ENCODE measurements around the gene RPL41. TPM values are rescaled to one million over a fixed set of nuclear protein-coding genes. Genes with fewer than 3 reads are reported as not detected.
A peak's percentile ranks its signal among the peaks of the same experiment; 100 is the strongest.

Gene RPL41
- total and polyA plus RNA-seq, 11 donors = 533 to 4,466 (median 1,999) TPM

DNA sequence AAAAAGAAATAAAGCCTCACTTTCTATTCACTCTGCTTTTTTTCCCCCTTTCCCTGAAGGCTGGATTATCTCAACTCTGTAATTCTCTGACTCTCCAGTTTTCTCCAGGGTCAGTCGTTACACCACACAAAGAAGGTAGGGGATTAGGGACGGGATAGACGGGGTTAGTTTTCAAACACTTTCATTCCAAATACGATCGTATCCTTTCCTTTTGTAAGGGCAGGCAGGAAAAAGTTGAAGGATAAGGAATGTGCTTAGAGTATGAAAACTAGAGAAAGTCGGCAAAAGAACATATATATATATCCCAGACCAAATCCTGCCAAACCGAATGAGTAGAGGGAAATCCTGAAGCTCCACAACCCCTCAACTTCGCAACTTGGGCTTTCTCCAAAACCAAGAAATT is 11.1 kb downstream of the RPL41 start:
- DNase-seq (no peak), ATAC-seq (no peak)
- Histone ChIP-seq H3K4me3 (peak overlapping the region in 11 of 12 donors; percentile 14 to 97 (median 84)), H3K9me3 (no peaks in the 10 kb centered on the region), H3K36me3 (peaks cover 0 to 37% (median 23%) of the 10 kb centered on the region in 9 donors), H3K27me3 (no peaks in the 10 kb centered on the region), H3K4me1 (peaks cover 8 to 61% (median 34%) of the 10 kb centered on the region in 12 donors), H3K27ac (peak overlapping the region; percentile 5 to 94 (median 78))
- 0 to 1% (median 0%) methylated on average over 8 of the region's 8 CpGs for WGBS, 4 donors
- TF ChIP-seq, protein P1, sequence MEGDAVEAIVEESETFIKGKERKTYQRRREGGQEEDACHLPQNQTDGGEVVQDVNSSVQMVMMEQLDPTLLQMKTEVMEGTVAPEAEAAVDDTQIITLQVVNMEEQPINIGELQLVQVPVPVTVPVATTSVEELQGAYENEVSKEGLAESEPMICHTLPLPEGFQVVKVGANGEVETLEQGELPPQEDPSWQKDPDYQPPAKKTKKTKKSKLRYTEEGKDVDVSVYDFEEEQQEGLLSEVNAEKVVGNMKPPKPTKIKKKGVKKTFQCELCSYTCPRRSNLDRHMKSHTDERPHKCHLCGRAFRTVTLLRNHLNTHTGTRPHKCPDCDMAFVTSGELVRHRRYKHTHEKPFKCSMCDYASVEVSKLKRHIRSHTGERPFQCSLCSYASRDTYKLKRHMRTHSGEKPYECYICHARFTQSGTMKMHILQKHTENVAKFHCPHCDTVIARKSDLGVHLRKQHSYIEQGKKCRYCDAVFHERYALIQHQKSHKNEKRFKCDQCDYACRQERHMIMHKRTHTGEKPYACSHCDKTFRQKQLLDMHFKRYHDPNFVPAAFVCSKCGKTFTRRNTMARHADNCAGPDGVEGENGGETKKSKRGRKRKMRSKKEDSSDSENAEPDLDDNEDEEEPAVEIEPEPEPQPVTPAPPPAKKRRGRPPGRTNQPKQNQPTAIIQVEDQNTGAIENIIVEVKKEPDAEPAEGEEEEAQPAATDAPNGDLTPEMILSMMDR (IDR thresholded peaks at IDR 0.05) = no peak
- no peak for TF ChIP-seq POLR2A (IDR thresholded peaks at IDR 0.05)
- intact Hi-C loops (cut with DNase I) = loop anchor here in 9 of 10 donors (1.0 to 10.0 kb wide), 7 partner anchors 31 to 340 kb away; partner anchors contain the start of genes SMARCC2 (in 5 of the 9), SPRYD4 (in 5 of the 9), MYL6 (in 4 of the 9) and CNPY2 (in 1 of the 9)

DNA sequence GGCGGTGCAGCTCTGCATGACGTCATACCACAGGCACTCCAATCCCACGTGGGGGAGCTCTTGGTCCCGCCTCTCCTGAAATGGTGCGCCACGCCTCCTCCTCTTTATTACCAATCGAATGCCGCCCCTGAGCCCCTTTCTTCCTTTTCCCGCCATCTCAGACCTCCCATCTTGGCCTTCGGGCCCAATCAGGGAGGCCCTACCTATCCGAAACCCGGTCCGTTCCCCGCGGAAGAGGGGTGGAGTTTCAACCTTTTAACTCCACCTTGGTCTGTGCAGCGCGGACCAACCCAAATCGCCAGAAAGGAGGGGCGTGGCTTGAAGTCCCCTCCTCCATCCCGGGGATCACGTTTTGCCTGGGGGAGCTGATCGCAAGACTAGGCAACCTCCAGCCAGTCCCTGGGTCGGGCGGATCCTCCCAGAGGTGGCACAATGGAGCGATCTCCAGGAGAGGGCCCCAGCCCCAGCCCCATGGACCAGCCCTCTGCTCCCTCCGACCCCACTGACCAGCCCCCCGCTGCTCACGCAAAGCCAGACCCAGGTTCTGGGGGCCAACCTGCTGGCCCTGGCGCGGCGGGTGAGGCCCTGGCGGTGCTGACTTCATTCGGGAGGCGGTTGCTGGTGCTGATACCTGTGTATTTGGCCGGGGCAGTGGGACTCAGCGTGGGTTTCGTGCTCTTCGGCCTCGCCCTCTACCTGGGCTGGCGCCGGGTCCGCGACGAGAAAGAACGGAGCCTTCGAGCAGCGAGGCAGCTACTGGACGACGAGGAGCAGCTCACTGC is 11.6 kb downstream of the RPL41 start, which contains the start of gene ESYT1:
ESYT1 (plus strand) TSS at position 380 of the 782 bp plus-strand sequence; CDS start at position 433, 53 bp downstream.
- no peaks in the 10 kb centered on the region for H3K27me3 ChIP-seq
- peak within 1 kb of the TSS; percentile 23 to 94 (median 90) for H3K27ac ChIP-seq
- peak in 1 of 2 donors; percentile 97 for TF ChIP-seq POLR2A (IDR thresholded peaks at IDR 0.05)
- TF ChIP-seq, protein P1 (IDR thresholded peaks at IDR 0.05) = no peak
- WGBS, 4 donors = 0 to 1% (median 0%) methylated on average over 26 to 49 of the region's 49 CpGs
- intact Hi-C loops (cut with DNase I) = loop anchor here in 9 of 10 donors (1.0 to 10.0 kb wide), 9 partner anchors 25 to 339 kb away; partner anchors contain the start of genes MYL6 (in 5 of the 9), SMARCC2 (in 5 of the 9), SPRYD4 (in 5 of the 9) and MYL6B (in 2 of the 9)
- H3K4me1 ChIP-seq = peaks cover 8 to 61% (median 31%) of the 10 kb centered on the region in 12 donors
- peak; percentile 97 to 99 (median 99) for DNase-seq
- peak within 1 kb of the TSS; percentile 75 to 97 (median 84) for H3K4me3 ChIP-seq
- no peaks in the 10 kb centered on the region for H3K9me3 ChIP-seq
- ATAC-seq = peak; percentile 95 to 98 (median 96)
- H3K36me3 ChIP-seq = peaks cover 0 to 37% (median 29%) of the 10 kb centered on the region in 9 donors

DNA sequence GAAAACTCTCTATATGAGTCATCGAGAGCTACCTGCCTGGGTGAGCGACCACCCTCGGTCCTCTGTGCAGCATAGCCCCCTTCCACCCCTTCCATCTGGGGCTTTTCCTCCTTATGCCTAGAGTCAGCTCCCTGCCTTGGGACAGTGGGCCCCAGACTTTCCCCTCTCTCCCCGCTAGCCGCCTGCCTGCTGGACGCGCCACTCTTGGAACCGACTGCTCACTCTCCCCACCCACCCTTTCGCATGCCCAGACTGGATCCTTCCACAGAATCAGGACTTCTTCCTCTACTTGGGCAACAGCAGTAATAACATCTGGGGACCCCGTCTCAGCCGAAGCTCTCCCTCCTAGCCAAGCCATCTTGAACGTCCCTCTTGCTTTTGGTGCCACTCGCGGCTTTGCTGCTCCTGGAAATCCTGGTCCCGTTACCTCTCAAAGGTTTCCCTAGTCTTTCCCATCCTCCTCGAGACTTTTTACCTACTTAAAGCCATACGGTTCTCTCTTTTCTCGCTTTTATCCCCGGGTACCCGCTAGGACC is 12.3 kb downstream of the RPL41 start:
- Histone ChIP-seq H3K27ac (peak overlapping the region; percentile 23 to 94 (median 90)), H3K4me1 (peaks cover 8 to 57% (median 31%) of the 10 kb centered on the region in 12 donors), H3K4me3 (peak overlapping the region; percentile 75 to 97 (median 84)), H3K36me3 (peaks cover 0 to 40% (median 36%) of the 10 kb centered on the region in 9 donors), H3K9me3 (no peaks in the 10 kb centered on the region), H3K27me3 (no peaks in the 10 kb centered on the region)
- 0% methylated on average over 20 of the region's 20 CpGs for WGBS, 4 donors
- ATAC-seq (peak in 3 of 4 donors; percentile 1 to 14 (median 3)), DNase-seq (peak in 2 of 5 donors; percentile 38 to 54)
- intact Hi-C loops (cut with DNase I) = loop anchor here in 6 of 10 donors (1.0 to 10.0 kb wide), 7 partner anchors 24 to 339 kb away; partner anchors contain the start of genes SPRYD4 (in 5 of the 6), MYL6B (in 2 of the 6), CNPY2 (in 1 of the 6) and MYL6 (in 1 of the 6)
- TF ChIP-seq, protein P1 (IDR thresholded peaks at IDR 0.05) = no peak
- no peak for TF ChIP-seq POLR2A (IDR thresholded peaks at IDR 0.05)

Data from heart left ventricle (tissue), 16 donors.